ENCODE results near the gene HS3ST2. TPM values are rescaled to one million over a fixed set of nuclear protein-coding genes. Genes with fewer than 3 reads are reported as not detected.

Gene HS3ST2
- total RNA-seq, 3 donors from 2014 or later = 0.33 to 9.1 (median 7.3) TPM

- intact Hi-C loops (cut with DNase I; ENCODE audit: low total_unique reads) = no loop called here
- DNase-seq (ENCODE audit: low spot score in 2 of 2) = no peak
- no peaks in the 10 kb centered on the region for H3K4me1 ChIP-seq
- H3K9me3 ChIP-seq = no peaks in the 10 kb centered on the region
- H3K27me3 ChIP-seq = no peaks in the 10 kb centered on the region
- H3K4me3 ChIP-seq = no peak overlapping the region
- TF ChIP-seq POLR2AphosphoS5 (IDR thresholded peaks at IDR 0.05) = no peak
- no peak for TF ChIP-seq POLR2A (IDR thresholded peaks at IDR 0.05)
- TF ChIP-seq, protein P1, sequence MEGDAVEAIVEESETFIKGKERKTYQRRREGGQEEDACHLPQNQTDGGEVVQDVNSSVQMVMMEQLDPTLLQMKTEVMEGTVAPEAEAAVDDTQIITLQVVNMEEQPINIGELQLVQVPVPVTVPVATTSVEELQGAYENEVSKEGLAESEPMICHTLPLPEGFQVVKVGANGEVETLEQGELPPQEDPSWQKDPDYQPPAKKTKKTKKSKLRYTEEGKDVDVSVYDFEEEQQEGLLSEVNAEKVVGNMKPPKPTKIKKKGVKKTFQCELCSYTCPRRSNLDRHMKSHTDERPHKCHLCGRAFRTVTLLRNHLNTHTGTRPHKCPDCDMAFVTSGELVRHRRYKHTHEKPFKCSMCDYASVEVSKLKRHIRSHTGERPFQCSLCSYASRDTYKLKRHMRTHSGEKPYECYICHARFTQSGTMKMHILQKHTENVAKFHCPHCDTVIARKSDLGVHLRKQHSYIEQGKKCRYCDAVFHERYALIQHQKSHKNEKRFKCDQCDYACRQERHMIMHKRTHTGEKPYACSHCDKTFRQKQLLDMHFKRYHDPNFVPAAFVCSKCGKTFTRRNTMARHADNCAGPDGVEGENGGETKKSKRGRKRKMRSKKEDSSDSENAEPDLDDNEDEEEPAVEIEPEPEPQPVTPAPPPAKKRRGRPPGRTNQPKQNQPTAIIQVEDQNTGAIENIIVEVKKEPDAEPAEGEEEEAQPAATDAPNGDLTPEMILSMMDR (IDR thresholded peaks at IDR 0.05) = no peak
- H3K27ac ChIP-seq = no peak overlapping the region
- no peaks in the 10 kb centered on the region for H3K36me3 ChIP-seq
These were observed 46.0 kb downstream of the HS3ST2 start for GRCh38 chr16:22859925-22860324.

DNA sequence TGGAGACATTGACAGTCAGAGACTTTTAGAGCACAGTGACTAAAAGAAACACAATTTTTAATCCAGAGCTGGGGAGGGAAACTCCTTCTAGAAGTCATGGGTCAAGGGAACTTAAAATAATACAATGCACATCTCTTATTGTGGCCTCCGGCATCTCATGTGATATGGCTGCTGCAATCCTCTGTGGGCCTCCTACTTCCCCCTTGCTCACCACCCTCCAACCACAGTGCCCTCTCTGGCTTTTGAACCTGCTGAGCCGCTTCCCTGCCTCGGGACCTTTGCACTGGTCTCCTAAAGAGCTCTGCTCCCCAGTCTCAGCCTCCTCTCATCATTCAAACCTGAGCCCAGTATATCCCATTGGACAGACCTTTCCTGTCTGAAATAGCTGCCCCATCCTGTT is 47.6 kb downstream of the HS3ST2 start:
- no peak overlapping the region for H3K4me3 ChIP-seq
- H3K36me3 ChIP-seq = no peaks in the 10 kb centered on the region
- H3K9me3 ChIP-seq = no peaks in the 10 kb centered on the region
- H3K27ac ChIP-seq = no peak overlapping the region
- H3K4me1 ChIP-seq = no peaks in the 10 kb centered on the region
- no peak for TF ChIP-seq POLR2A (IDR thresholded peaks at IDR 0.05)
- no peak for TF ChIP-seq POLR2AphosphoS5 (IDR thresholded peaks at IDR 0.05)
- TF ChIP-seq, protein P1 (IDR thresholded peaks at IDR 0.05) = no peak
- DNase-seq (ENCODE audit: low spot score in 2 of 2) = no peak
- no peaks in the 10 kb centered on the region for H3K27me3 ChIP-seq
- intact Hi-C loops (cut with DNase I; ENCODE audit: low total_unique reads) = no loop called here

DNA sequence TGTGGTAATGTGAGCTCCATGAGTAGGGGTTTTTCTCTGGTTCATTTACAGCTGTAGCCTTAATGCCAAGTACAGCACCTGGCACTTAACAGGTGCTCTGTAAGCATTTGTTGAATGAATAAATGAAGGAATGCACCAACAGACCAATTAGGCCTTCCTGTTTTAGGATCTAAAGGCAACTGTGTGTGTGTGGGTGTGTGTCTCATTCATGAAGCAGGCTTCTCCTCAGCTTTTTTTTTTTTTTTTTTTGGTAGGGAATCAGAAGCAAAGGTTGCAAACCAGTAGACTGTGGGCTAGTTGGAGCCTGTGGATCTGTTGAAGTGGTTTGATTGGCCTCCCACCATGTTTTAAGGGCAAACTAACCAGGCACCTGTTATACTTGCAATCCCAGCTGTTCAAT is 48.1 kb downstream of the HS3ST2 start:
- Histone ChIP-seq H3K27ac (no peak overlapping the region), H3K27me3 (no peaks in the 10 kb centered on the region), H3K36me3 (no peaks in the 10 kb centered on the region), H3K9me3 (no peaks in the 10 kb centered on the region), H3K4me3 (no peak overlapping the region), H3K4me1 (no peaks in the 10 kb centered on the region)
- intact Hi-C loops (cut with DNase I; ENCODE audit: low total_unique reads) = no loop called here
- TF ChIP-seq POLR2A (IDR thresholded peaks at IDR 0.05) = no peak
- TF ChIP-seq, protein P1 (IDR thresholded peaks at IDR 0.05) = no peak
- no peak for TF ChIP-seq POLR2AphosphoS5 (IDR thresholded peaks at IDR 0.05)
- DNase-seq (ENCODE audit: low spot score in 2 of 2) = no peak

DNA sequence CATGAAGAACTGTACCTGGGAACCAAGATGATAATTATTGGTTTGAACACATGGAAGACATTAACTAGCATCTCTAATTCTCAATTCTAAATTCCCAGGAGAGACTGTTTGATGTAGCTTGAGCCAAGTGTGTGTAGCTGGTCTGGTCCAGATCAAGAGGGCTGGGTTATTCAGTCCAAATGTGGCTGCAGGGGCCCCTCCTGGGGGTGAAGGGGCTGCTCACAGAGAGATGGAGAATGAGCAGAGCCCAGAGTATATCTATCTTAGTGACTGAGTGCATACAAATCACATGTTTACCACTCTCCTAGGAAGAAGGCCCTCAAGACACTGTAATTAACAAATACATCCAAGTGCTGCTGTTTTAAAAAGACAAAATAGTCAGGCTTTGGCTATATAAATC is 50.4 kb downstream of the HS3ST2 start:
- no peaks in the 10 kb centered on the region for H3K4me1 ChIP-seq
- DNase-seq (ENCODE audit: low spot score in 2 of 2) = no peak
- no peak overlapping the region for H3K4me3 ChIP-seq
- TF ChIP-seq POLR2A (IDR thresholded peaks at IDR 0.05) (no peak), POLR2AphosphoS5 (IDR thresholded peaks at IDR 0.05) (no peak)
- TF ChIP-seq, protein P1 (IDR thresholded peaks at IDR 0.05) = no peak
- no peaks in the 10 kb centered on the region for H3K27me3 ChIP-seq
- no peak overlapping the region for H3K27ac ChIP-seq
- intact Hi-C loops (cut with DNase I; ENCODE audit: low total_unique reads) = no loop called here
- H3K9me3 ChIP-seq = no peaks in the 10 kb centered on the region
- H3K36me3 ChIP-seq = no peaks in the 10 kb centered on the region

DNA sequence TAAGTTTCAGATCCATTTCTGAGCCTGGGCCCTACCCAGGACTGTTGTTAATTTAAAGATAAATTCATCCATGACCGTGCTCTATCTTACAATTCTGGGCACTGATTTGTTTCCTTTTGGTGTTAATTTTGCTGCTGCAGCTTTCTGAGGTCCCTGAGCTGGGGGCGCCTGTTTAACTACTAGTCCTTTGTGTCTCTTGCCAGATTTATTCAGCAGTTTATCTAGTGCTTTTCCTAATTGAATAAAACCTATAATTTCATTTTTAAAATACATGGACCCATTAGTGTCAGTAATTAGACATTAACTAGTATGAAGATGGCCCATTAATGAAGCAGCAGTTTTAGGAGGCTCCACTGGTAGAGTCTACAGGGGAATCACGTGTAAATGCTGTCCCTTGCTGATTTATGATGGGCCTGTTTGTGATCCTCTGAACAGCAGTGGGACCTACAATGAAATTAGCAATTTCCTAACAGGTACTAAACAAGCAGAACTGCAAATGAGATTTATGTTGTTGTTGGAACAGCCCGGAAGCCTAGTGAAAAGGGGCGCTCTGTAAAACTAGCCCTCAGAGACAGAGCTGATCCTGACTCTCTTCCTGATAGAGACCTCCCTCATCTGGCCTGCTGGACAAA is 54.7 kb downstream of the HS3ST2 start:
- DNase-seq (ENCODE audit: low spot score in 2 of 2) = no peak
- Histone ChIP-seq H3K27me3 (no peaks in the 10 kb centered on the region), H3K9me3 (no peaks in the 10 kb centered on the region), H3K27ac (no peak overlapping the region), H3K4me1 (no peaks in the 10 kb centered on the region), H3K36me3 (no peaks in the 10 kb centered on the region), H3K4me3 (no peak overlapping the region)
- TF ChIP-seq POLR2AphosphoS5 (IDR thresholded peaks at IDR 0.05) = no peak
- no peak for TF ChIP-seq POLR2A (IDR thresholded peaks at IDR 0.05)
- TF ChIP-seq, protein P1 (IDR thresholded peaks at IDR 0.05) = no peak
- intact Hi-C loops (cut with DNase I; ENCODE audit: low total_unique reads) = no loop called here

All from breast epithelium (tissue), 4 donors.